DOHH2 (cell line): ENCODE measurements around the gene NHSL2.

Experiments
- H3F3A ChIP-seq: fragments of 200-600 bp; sonication (generic), shearing (Covaris generic); 2 replicates; pipeline ENCODE4 v1.6.0; 2016; ENCODE audit warnings: antibody characterized with exemption, mild to moderate bottlenecking; ENCODE audit not compliant: control insufficient read depth, insufficient read depth
- H3K27ac ChIP-seq: fragments of 200-600 bp; sonication (generic); 2 replicates; pipeline ENCODE4 v1.5.1; 2014; ENCODE audit warnings: low read depth, mild to moderate bottlenecking, low read length, moderate library complexity
- H3K27me3 ChIP-seq: fragments of 200-600 bp; sonication (generic); 2 replicates; pipeline ENCODE4 v1.6.1; 2014; ENCODE audit warnings: mild to moderate bottlenecking, low read length, mixed read lengths; ENCODE audit not compliant: control insufficient read depth
- H3K36me3 ChIP-seq: fragments of 200-600 bp; sonication (generic); 2 replicates; pipeline ENCODE4 v1.6.1; 2014; ENCODE audit warnings: mild to moderate bottlenecking, low read length, moderate library complexity, mixed read lengths; ENCODE audit not compliant: control insufficient read depth
- H3K4me1 ChIP-seq: fragments of 200-600 bp; sonication (generic); 2 replicates; pipeline ENCODE4 v1.6.1; 2014; ENCODE audit warnings: mild to moderate bottlenecking, low read length, mixed read lengths; ENCODE audit not compliant: control insufficient read depth
- H3K4me2 ChIP-seq: fragments of 200-600 bp; sonication (generic); 2 replicates; pipeline ENCODE4 v1.6.0; 2014; ENCODE audit warnings: mild to moderate bottlenecking, low read length, moderate library complexity
- H3K4me3 ChIP-seq: fragments of 200-600 bp; sonication (generic); 2 replicates; pipeline ENCODE4 v1.5.1; 2014; ENCODE audit warnings: mild to moderate bottlenecking, low read length, mixed read lengths
- H3K79me2 ChIP-seq: fragments of 200-600 bp; sonication (generic); 2 replicates; pipeline ENCODE4 v1.6.1; 2014; ENCODE audit warnings: mild to moderate bottlenecking, low read length, mixed read lengths; ENCODE audit not compliant: control insufficient read depth
- H3K9me2 ChIP-seq: fragments of 200-600 bp; sonication (generic); replicated peaks from 2 replicates; pipeline ENCODE4 v1.6.1; 2014; ENCODE audit warnings: mild to moderate bottlenecking, low read length, mixed read lengths; ENCODE audit not compliant: control insufficient read depth
- H3K9me3 ChIP-seq: fragments of 200-600 bp; sonication (generic); 2 replicates; pipeline ENCODE4 v1.6.1; 2014; ENCODE audit warnings: antibody characterized with exemption, low read length, mixed read lengths; ENCODE audit not compliant: control insufficient read depth, insufficient read depth
- H4K20me1 ChIP-seq: fragments of 200-600 bp; sonication (generic); 2 replicates; pipeline ENCODE4 v1.6.0; 2014; ENCODE audit warnings: low read depth, mild to moderate bottlenecking, antibody characterized with exemption, low read length, moderate library complexity; ENCODE audit not compliant: control insufficient read depth, insufficient read depth
- CTCF ChIP-seq: fragments of 200-600 bp; sonication (generic); IDR thresholded peaks from one replicate; pipeline ENCODE4 v1.5.1; 2014; ENCODE audit warnings: antibody characterized with exemption, mild to moderate bottlenecking, low read depth, low read length; ENCODE audit not compliant: poor library complexity, severe bottlenecking
- EZH2phosphoT487 ChIP-seq: fragments of 200-600 bp; sonication (generic); IDR thresholded peaks from 2 replicates; pipeline ENCODE4 v1.6.1; 2017; ENCODE audit warnings: borderline replicate concordance, mild to moderate bottlenecking, antibody characterized with exemption, low read length, moderate library complexity, mixed read lengths

NHSL2 gene

GRCh38 chrX:72121383-72121782, 210.7 kb downstream of the NHSL2 start:
- Histone ChIP-seq H3K79me2 (no peaks in the 10 kb centered on the region), H3K27ac (no peak overlapping the region), H3K4me3 (no peak overlapping the region), H3K4me2 (no peak overlapping the region), H3K9me2 (no peaks in the 10 kb centered on the region), H4K20me1 (no peaks in the 10 kb centered on the region), H3K27me3 (no peaks in the 10 kb centered on the region), H3K36me3 (no peaks in the 10 kb centered on the region), H3K9me3 (no peaks in the 10 kb centered on the region), H3F3A (no peaks in the 10 kb centered on the region), H3K4me1 (no peaks in the 10 kb centered on the region)
- TF ChIP-seq EZH2phosphoT487: no peak
- no peak for TF ChIP-seq CTCF

- H3K27me3 ChIP-seq: no peaks in the 10 kb centered on the region
- H3K36me3 ChIP-seq: no peaks in the 10 kb centered on the region
- no peaks in the 10 kb centered on the region for H3K79me2 ChIP-seq
- H3K4me3 ChIP-seq: no peak overlapping the region
- H4K20me1 ChIP-seq: no peaks in the 10 kb centered on the region
- no peak overlapping the region for H3K27ac ChIP-seq
- H3K4me1 ChIP-seq: no peaks in the 10 kb centered on the region
- H3K4me2 ChIP-seq: no peak overlapping the region
- no peaks in the 10 kb centered on the region for H3K9me3 ChIP-seq
- no peaks in the 10 kb centered on the region for H3K9me2 ChIP-seq
- no peak for TF ChIP-seq CTCF
- no peaks in the 10 kb centered on the region for H3F3A ChIP-seq
Measured at GRCh38 chrX:72122621-72123337, 212.1 kb downstream of the NHSL2 start.

GRCh38 chrX:72123471-72124185, 213.0 kb downstream of the NHSL2 start:
- TF ChIP-seq EZH2phosphoT487 (no peak), CTCF (no peak)
- Histone ChIP-seq H3K4me2 (no peak overlapping the region), H3F3A (no peaks in the 10 kb centered on the region), H3K79me2 (no peaks in the 10 kb centered on the region), H3K27ac (no peak overlapping the region), H3K4me1 (no peaks in the 10 kb centered on the region), H4K20me1 (no peaks in the 10 kb centered on the region), H3K9me3 (no peaks in the 10 kb centered on the region), H3K4me3 (no peak overlapping the region), H3K27me3 (no peaks in the 10 kb centered on the region), H3K9me2 (no peaks in the 10 kb centered on the region), H3K36me3 (no peaks in the 10 kb centered on the region)
